Measurements from ENCODE around the gene SCN2B.

The SCN2B gene

GRCh38 chr11:118219732-118220131 lies 43.3 kb upstream of the SCN2B start:
- H3K4me3 ChIP-seq (ENCODE audit: low read depth, low read length): no peak overlapping the region
- DNase-seq (ENCODE audit: low read depth, low spot score): no peak
- ChIA-PET POLR2A (no interaction called here), CTCF (no interaction called here)
- TF ChIP-seq CTCF (IDR thresholded peaks at IDR 0.05; ENCODE audit: insufficient read depth, low read length, missing control alignments): no peak

- ChIA-PET POLR2A (no interaction called here), CTCF (interaction anchor here (9.6 kb wide), 1 partner anchor 20 kb away, joined by 46 read pairs; no protein-coding TSS in a partner anchor)
- TF ChIP-seq CTCF (IDR thresholded peaks at IDR 0.05; ENCODE audit: insufficient read depth, low read length, missing control alignments): no peak
- DNase-seq (ENCODE audit: low read depth, low spot score): no peak
- H3K4me3 ChIP-seq (ENCODE audit: low read depth, low read length): no peak overlapping the region
These were observed 42.8 kb upstream of the SCN2B start for GRCh38 chr11:118219244-118219643.

GRCh38 chr11:118217575-118217974 lies 41.1 kb upstream of the SCN2B start:
- no peak for DNase-seq (ENCODE audit: low read depth, low spot score)
- ChIA-PET POLR2A (no interaction called here), CTCF (interaction anchor here (9.6 kb wide), 1 partner anchor 19 kb away, joined by 46 read pairs; no protein-coding TSS in a partner anchor)
- no peak overlapping the region for H3K4me3 ChIP-seq (ENCODE audit: low read depth, low read length)
- TF ChIP-seq CTCF (IDR thresholded peaks at IDR 0.05; ENCODE audit: insufficient read depth, low read length, missing control alignments): no peak

GRCh38 chr11:118216621-118217481 lies 40.4 kb upstream of the SCN2B start:
- no peak for TF ChIP-seq CTCF (IDR thresholded peaks at IDR 0.05; ENCODE audit: insufficient read depth, low read length, missing control alignments)
- H3K4me3 ChIP-seq (ENCODE audit: low read depth, low read length): no peak overlapping the region
- DNase-seq (ENCODE audit: low read depth, low spot score): no peak
- ChIA-PET CTCF (interaction anchor here (9.6 kb wide), 1 partner anchor 18 kb away, joined by 46 read pairs; no protein-coding TSS in a partner anchor), POLR2A (no interaction called here)

- CTCF ChIA-PET: interaction anchor here (1.4 to 9.6 kb wide), 2 partner anchors 17 to 137 kb away, joined by 4 to 46 read pairs; no protein-coding TSS in a partner anchor
- TF ChIP-seq CTCF (IDR thresholded peaks at IDR 0.05; ENCODE audit: insufficient read depth, low read length, missing control alignments): no peak
- POLR2A ChIA-PET: no interaction called here
- DNase-seq (ENCODE audit: low read depth, low spot score): no peak
- H3K4me3 ChIP-seq (ENCODE audit: low read depth, low read length): no peak overlapping the region
These were observed 39.3 kb upstream of the SCN2B start for GRCh38 chr11:118215765-118216164.

GRCh38 chr11:118215262-118215661 lies 38.8 kb upstream of the SCN2B start:
- DNase-seq (ENCODE audit: low read depth, low spot score): no peak
- ChIA-PET CTCF (interaction anchor here (1.4 to 9.6 kb wide), 2 partner anchors 16 to 138 kb away, joined by 4 to 46 read pairs; no protein-coding TSS in a partner anchor), POLR2A (no interaction called here)
- H3K4me3 ChIP-seq (ENCODE audit: low read depth, low read length): no peak overlapping the region
- TF ChIP-seq CTCF (IDR thresholded peaks at IDR 0.05; ENCODE audit: insufficient read depth, low read length, missing control alignments): no peak

All from AG04449 (cell line).